Eye (tissue), 1 donor: ENCODE measurements around the gene ACTN1.
"Not testable (repeated sequence)": the region's sequence is repeated elsewhere in the genome, so short reads cannot be mapped to it uniquely, and the experiment has no call there.

Experiments
- DNase-seq: peaks from one replicate; pipeline ENCODE4 v3.0.0-alpha.2; 2015

Gene ACTN1

DNA sequence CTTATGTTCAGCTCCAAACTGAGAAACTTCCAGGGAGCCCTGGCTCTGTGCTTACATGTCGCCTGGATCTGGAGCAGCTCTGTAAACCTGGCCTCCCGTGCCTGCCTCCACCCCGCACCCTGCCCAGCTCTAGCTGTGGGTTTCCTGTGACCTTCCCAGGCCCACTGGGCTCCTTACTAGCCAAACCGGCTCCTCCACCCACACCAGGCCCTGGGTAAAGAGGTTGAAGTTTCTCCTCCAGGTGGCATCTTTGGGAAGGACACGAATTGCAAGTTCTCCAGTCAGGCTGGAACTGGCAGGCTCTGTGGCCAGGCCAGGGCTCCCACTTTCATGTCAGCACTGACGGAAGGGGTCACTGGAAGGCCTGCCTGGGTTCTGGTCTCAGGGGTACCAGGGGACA is 125.4 kb downstream of the ACTN1 start:
- DNase-seq, result no peak

GRCh38 chr14:68852493-68852892 is 126.6 kb downstream of the ACTN1 start:
- DNase-seq, result not testable (repeated sequence)

DNA sequence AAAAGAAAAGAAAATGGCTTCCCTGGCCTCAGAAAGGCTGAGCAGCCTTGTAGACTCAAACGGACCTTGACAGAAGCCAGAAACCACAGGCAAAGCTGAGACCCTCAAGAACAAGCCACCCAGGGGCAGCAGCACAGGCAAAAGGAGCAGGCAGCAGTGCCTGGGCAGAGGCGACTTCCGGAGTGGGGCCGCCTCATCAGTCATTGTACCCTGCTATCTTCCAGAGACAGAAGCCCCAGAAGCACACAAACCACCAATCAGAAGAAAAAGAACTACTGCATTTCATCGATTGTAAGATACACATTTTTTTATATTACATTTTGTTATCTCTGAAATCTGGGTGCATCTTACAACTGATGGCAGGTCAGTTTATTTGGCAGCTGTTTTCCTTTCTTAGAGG is 128.0 kb downstream of the ACTN1 start:
- DNase-seq, result no peak

- DNase-seq, result no peak
Measured at GRCh38 chr14:68849416-68849815, 129.7 kb downstream of the ACTN1 start.

DNA sequence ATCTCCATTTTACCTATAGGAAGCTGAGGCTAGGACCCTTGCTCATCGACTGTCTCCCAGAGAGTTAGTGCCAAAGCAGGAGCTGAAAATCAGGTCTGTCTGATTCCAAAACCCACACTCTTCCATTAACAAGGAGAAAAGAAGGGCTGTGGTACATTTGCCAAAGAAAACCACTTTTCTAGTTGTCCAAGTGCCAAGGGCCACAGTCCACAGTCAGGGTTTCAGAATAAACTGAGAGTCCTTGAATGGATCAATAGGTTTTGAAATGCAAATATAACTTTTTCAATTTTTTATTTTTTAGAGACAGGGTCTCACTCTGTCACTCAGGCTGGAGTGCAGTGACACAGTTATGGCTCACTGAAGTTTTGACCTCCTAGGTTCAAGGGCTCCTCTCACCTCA is 130.8 kb downstream of the ACTN1 start:
- no peak for DNase-seq

DNA sequence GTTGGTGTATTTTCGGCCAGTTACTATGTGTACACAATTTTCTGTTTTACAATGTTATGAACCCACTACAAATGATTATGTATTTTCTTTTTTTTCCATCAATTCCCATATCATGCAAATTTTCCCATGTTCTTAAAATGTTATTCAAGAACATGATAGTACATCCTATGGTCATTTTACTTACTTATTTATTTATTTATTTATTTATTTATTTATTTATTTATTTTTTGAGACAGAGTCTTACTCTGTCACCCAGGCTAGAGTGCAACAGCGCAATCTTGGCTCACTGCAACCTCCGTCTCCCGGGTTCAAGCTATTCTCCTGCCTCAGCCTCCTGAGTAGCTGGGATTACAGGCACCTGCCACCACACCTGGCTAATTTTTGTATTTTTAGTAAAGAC is 131.5 kb downstream of the ACTN1 start:
- DNase-seq, result not testable (repeated sequence)

- DNase-seq, result no peak
Measured at GRCh38 chr14:68846466-68846865, 132.6 kb downstream of the ACTN1 start.

DNA sequence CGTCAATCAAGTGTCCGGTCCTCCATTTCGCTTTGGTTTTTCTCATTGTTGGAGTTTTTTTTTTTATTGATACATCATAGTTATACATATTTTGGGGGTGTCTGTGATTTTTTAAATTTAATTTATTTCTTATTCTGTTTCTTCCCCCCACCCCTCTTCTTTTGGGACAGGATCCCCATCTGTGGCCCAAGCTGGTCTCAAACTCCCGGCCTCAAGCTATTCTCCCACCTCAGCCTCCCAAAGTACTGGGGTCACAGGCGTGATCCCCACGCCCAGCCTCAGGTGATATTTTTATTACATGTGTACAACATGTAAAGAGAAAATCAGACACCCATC is 134.9 kb downstream of the ACTN1 start:
- no peak for DNase-seq

DNA sequence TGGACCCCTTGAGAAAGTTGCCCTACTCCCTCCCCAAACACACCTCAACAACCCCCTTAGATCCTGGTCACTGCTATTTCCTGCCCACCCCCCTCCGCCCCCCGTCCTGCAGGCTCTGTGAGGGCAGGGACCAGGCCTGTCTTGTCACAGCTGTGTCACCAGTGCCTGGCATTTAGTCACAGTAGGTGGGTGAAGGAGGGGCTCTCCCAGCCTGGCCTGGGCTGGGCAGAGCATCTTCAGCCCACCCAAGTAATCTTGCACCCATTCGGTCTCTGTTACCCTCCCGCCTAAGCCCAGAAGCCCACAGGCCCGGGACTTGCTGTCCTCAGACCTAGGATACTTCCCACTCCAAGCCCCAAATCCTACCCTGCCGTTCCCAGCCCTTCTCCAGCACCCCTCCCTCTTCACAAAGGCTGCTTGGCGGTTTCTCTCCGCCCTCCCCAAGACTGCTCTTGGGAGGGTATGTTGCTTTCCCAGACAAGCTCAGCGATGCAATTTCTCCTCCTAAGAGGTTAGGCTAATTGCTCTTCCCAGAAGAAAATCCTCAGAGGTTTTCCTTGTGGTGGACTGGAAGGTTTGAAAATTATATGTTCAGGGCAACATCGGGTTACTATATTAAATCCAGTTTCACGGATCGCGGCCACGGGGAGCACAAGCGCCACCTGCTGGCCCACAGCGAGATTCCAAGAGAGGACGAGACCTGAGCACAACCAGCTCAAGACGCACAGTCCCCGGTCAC is 135.5 kb downstream of the ACTN1 start:
- peak; percentile 94 for DNase-seq

DNA sequence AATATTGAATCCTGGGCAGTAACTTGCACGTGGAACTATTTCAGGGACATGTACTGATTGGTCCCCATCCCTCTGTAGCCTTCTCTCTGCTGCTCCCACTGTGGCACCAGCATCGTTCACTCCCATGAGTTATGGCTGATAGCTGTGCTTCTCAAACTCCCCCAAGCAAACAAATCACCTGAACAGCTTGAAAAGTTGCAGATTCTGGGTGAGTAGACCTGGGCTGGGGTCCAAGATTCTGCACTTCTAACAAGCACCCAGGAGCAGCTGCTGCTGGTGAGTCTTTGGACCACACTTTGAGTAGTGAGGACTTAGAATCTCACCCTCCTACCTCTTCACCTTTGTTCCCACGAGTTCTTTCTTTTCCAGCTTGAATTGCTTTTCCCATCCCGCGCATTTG is 136.8 kb downstream of the ACTN1 start:
- DNase-seq, result no peak

GRCh38 chr14:68841016-68841809 is 137.9 kb downstream of the ACTN1 start:
- DNase-seq, result no peak

DNA sequence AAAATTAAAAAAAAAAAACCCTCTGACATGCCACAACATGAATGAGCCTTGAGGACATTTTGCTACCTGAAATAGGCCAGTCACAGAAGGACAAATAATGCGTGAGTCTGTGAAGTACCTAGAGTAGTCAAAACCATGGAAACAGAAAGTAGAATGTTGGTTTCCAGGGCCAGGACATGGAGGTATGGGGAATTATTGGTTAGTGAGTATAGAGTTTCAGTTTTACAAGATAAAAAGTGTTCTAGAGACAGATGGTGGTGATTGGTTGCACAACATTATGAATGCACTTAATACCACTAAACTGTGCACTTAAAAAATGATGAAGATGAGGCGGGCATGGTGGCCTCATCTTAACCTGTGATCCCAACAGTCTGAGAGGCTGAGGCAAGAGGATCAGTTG is 138.6 kb downstream of the ACTN1 start:
- DNase-seq, result no peak

DNA sequence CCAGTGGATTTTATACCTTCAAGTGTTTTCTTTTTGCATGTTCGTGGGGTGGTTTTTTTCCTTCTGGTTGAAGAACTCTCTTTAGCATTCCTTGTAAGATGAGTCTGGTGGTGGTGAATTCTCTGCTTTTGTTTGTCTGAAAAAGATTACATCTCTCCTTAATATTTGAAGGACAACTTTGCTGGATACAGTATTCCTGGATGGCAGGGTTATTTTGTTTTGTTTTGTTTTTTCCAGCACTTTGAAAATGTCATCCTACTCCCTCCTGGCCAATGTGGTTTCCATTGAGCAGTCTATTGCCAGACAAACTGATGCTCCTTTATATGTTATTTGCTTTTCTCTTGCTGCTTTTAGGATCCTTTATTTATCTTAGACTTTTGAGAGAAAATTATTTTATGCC is 143.0 kb downstream of the ACTN1 start:
- no peak for DNase-seq

DNA sequence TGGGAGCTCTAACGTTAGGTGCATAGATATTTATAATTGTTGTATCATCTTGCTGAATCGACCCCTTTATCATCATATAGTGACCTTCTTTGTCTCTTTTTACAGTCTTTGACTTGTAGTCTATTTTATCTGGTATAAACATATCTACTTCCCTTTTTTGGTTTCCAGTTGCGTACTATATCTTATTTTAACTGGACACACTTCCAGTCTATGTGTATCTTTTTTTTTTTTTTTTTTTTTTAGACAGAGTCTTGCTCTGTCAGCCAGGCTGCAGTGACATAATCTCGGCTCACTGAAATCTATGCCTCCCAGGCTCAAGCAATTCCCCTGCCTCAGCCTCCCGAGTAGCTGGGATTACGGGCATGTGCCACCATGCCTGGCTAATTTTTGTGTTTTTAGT is 144.3 kb downstream of the ACTN1 start:
- no peak for DNase-seq

- DNase-seq, result no peak
Measured at GRCh38 chr14:68828698-68829097, 150.4 kb downstream of the ACTN1 start.

GRCh38 chr14:68825729-68826128 is 153.4 kb downstream of the ACTN1 start:
- DNase-seq, result no peak

- peak; percentile 90 for DNase-seq
Measured at GRCh38 chr14:68824517-68825347, 154.4 kb downstream of the ACTN1 start.

- no peak for DNase-seq
Measured at GRCh38 chr14:68824207-68824516, 154.9 kb downstream of the ACTN1 start.
